ENCODE results near the gene C10orf90. TPM values are rescaled to one million over a fixed set of nuclear protein-coding genes. Genes with fewer than 3 reads are reported as not detected.
A peak's percentile ranks its signal among the peaks of the same experiment; 100 is the strongest.

C10orf90 gene
- total RNA-seq, 1 donor from 2014 or later: 0.41 TPM

GRCh38 chr10:126639084-126639483 is 31.4 kb downstream of the C10orf90 start:
- FAIRE-seq (no peak), DNase-seq (ENCODE audit: low spot score in 2 of 2) (no peak)

GRCh38 chr10:126638542-126638941 is 32.0 kb downstream of the C10orf90 start:
- FAIRE-seq: no peak
- DNase-seq (ENCODE audit: low spot score in 2 of 2): no peak

- DNase-seq (ENCODE audit: low spot score in 2 of 2): no peak
- no peak for FAIRE-seq
Measured at GRCh38 chr10:126637501-126637900, 33.0 kb downstream of the C10orf90 start.

GRCh38 chr10:126634911-126635310 is 35.6 kb downstream of the C10orf90 start:
- DNase-seq (ENCODE audit: low spot score in 2 of 2): no peak
- FAIRE-seq: no peak

GRCh38 chr10:126634347-126634746 is 36.1 kb downstream of the C10orf90 start:
- DNase-seq (ENCODE audit: low spot score in 2 of 2): no peak
- FAIRE-seq: no peak

- no peak for DNase-seq (ENCODE audit: low spot score in 2 of 2)
- no peak for FAIRE-seq
Measured at GRCh38 chr10:126632705-126633104, 37.8 kb downstream of the C10orf90 start.

- FAIRE-seq: no peak
- DNase-seq (ENCODE audit: low spot score in 2 of 2): no peak
Measured at GRCh38 chr10:126629925-126630624, 40.4 kb downstream of the C10orf90 start.

GRCh38 chr10:126628746-126629145 is 41.7 kb downstream of the C10orf90 start:
- peak; percentile 10 for FAIRE-seq

GRCh38 chr10:126621846-126622245 is 48.6 kb downstream of the C10orf90 start:
- DNase-seq (ENCODE audit: low spot score in 2 of 2) (no peak), FAIRE-seq (no peak)

More at GRCh38 chr10:126628746-126629145, 41.7 kb downstream of the C10orf90 start:
- DNase-seq (ENCODE audit: low spot score in 2 of 2): peak; percentile 26 to 34

- DNase-seq (ENCODE audit: low spot score in 2 of 2) (no peak), FAIRE-seq (no peak)
Measured at GRCh38 chr10:126618466-126618865, 52.0 kb downstream of the C10orf90 start.

- FAIRE-seq: no peak
- DNase-seq (ENCODE audit: low spot score in 2 of 2): no peak
Measured at GRCh38 chr10:126617733-126618132, 52.8 kb downstream of the C10orf90 start.

- FAIRE-seq: no peak
- no peak for DNase-seq (ENCODE audit: low spot score in 2 of 2)
Measured at GRCh38 chr10:126617208-126617607, 53.3 kb downstream of the C10orf90 start.

- DNase-seq (ENCODE audit: low spot score in 2 of 2): no peak
- no peak for FAIRE-seq
Measured at GRCh38 chr10:126616737-126617136, 53.8 kb downstream of the C10orf90 start.

- no peak for FAIRE-seq
Measured at GRCh38 chr10:126611303-126611702, 59.2 kb downstream of the C10orf90 start.

GRCh38 chr10:126609566-126609965 is 60.9 kb downstream of the C10orf90 start:
- FAIRE-seq (no peak), DNase-seq (ENCODE audit: low spot score in 2 of 2) (no peak)

More at GRCh38 chr10:126611303-126611702, 59.2 kb downstream of the C10orf90 start:
- DNase-seq (ENCODE audit: low spot score in 2 of 2): no peak

GRCh38 chr10:126599949-126600682 is 70.4 kb downstream of the C10orf90 start:
- DNase-seq (ENCODE audit: low spot score in 2 of 2): no peak

GRCh38 chr10:126598009-126598408 is 72.5 kb downstream of the C10orf90 start:
- no peak for FAIRE-seq
- DNase-seq (ENCODE audit: low spot score in 2 of 2): no peak

More at GRCh38 chr10:126599949-126600682, 70.4 kb downstream of the C10orf90 start:
- FAIRE-seq: no peak

- FAIRE-seq (no peak), DNase-seq (ENCODE audit: low spot score in 2 of 2) (no peak)
Measured at GRCh38 chr10:126597211-126597610, 73.3 kb downstream of the C10orf90 start.

GRCh38 chr10:126596472-126597016 is 73.9 kb downstream of the C10orf90 start:
- no peak for DNase-seq (ENCODE audit: low spot score in 2 of 2)
- no peak for FAIRE-seq

GRCh38 chr10:126595160-126595559 is 75.3 kb downstream of the C10orf90 start:
- DNase-seq (ENCODE audit: low spot score in 2 of 2) (no peak), FAIRE-seq (no peak)

- FAIRE-seq (no peak), DNase-seq (ENCODE audit: low spot score in 2 of 2) (no peak)
Measured at GRCh38 chr10:126593968-126594701, 76.4 kb downstream of the C10orf90 start.
